Tongue (tissue), 2 donors: ENCODE results near the gene ITSN2. TPM values are rescaled to one million over a fixed set of nuclear protein-coding genes. Genes with fewer than 3 reads are reported as not detected.
A peak's percentile ranks its signal among the peaks of the same experiment; 100 is the strongest.
"Not testable (repeated sequence)": the region's sequence is repeated elsewhere in the genome, so short reads cannot be mapped to it uniquely, and the experiment has no call there.

Experiments
- DNase-seq: peaks from one replicate; pipeline ENCODE4 v3.0.0-alpha.2; 2015
- total RNA-seq: library from RNA; depleted of rRNA; stranded (reverse); fragments of >200 nt; gene quantifications from one replicate; pipeline ENCODE4 v1.2.3, GENCODE V29; 2014

The ITSN2 gene
- total RNA-seq, 1 donor from 2014 or later: 44.4 TPM

DNA sequence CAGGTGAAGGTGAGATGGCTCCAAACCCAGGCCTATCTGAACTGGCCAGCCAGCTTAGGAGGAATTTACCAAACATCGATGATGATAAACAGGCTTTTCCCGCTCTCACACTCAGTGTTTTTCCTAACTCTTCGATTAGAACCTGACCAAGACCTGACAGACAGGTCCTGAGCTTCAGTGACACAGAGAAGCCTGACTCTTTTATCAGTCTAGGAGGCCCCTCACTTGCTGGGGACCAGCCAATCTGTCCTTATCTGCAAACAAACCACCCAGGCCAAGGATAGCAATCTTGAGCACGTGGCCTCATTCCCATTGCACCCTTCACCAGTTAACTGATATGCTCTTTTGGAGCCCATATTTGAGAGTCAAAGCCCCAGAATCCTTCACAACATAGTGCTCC is 1.9 kb upstream of the ITSN2 start:
- no peak for DNase-seq

DNA sequence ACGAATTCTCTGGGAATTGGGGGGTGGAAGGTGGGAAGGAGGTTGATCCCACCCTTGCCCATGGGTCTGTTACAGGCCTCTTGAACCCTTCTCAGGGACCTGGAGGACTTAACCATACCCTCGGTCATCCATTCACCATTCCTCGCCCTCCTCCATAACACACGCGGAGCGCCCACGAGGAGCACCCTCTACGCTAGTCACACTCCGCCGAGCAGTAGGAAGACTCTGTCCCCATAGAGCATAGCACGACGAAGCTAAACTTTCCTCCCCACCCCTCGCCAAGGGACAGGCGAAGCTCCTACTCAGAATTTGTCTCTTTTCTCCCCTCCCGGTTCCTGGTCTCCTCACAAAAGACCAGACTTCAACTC is 611 bp upstream of the ITSN2 start:
- no peak for DNase-seq

DNA sequence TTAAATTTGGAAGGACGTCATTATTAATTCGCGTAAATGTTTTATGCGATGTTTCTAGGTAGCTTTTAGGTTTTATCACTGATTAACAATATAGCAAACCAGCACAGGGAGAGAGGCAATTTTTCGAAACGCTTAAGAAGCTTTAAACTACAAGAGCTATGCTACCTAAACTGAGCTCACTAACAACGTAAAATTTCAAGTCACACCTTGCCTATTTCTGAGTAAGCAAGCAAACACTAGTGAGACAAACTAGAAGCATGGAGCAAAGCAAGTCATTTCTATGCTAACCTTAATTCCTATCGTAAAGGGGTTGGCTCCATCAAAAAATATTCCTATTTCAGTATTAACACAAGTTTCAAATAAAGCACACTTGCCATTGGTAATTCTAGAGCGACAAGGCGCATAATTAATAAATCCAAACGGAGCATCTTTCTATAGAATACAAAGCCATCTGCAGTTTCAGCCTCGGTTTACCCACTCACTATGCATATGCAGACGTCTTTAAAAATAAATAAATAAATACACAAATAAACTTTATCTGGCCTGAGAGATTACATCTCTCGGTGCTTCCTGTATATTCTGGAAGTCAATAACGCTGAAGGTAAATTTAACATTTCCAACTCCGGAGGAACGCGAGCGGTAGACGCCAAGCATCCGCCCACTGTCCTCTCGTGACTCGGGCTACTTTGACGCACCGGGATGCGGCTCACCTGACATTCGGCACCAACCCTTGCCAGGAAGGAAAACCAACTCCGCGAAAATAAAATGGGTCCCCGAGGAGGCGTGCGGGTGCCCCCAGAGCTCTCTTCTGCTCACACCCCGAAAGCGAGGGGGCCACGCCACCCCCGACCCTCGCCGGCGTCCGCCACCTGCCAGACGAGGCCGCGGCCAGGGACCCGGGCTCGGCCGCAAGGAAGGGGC is 947 bp downstream of the ITSN2 start:
- DNase-seq: peak; percentile 54

GRCh38 chr2:24357767-24358166 is 2.6 kb downstream of the ITSN2 start:
- DNase-seq: not testable (repeated sequence)

DNA sequence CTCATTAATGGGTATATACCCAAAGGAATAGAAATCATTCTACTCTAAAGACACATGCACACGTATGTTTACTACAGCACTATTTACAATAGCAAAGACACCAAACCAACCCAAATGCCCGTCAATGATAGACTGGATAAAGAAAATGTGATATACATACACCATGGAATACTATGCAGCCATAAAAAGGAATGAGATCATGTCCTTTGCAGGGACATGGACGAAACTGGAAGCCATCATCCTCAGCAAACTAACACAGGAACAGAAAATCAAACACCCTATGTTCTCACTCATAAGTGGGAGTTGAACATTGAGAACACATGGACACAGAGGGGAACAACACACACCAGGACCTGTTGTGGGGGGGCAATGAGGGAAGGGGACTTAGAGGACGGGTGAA is 3.2 kb downstream of the ITSN2 start:
- not testable (repeated sequence) for DNase-seq

DNA sequence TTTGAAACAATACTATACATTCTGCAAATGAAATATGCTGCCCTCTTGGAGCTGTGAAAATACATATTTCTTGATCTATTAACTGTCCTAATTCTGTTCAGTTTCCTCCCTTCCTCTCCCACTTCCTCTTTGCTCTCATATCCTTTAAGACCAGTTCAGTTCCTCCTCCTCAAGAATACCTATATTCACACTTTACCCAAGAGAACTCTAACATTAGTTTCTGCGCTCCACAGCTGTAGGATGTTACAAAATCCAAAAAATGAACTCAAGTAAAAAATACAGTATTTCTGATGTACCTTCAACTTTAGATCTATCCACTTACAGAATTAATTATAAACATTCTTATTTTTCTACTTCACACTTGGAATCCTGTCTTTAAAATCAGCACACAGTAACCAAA is 5.4 kb downstream of the ITSN2 start:
- DNase-seq: no peak

DNA sequence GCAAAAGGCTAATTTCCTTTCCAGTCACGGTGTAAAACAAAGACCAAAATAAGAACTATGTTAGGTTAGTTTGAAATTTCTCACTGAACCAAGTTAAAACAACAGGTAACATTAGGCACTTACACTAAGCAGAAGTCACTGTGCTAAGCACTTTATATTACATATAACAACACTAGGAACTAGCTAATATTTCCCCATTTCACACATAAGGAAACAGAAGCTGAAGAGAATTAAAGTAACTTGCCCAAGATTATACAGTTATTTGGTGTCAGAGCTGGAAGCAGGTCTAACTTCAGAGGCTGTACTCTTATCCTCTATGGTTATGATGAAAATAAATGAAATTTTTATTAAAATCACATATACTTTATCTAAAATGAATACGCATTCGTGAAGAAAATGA is 5.9 kb downstream of the ITSN2 start:
- no peak for DNase-seq

DNA sequence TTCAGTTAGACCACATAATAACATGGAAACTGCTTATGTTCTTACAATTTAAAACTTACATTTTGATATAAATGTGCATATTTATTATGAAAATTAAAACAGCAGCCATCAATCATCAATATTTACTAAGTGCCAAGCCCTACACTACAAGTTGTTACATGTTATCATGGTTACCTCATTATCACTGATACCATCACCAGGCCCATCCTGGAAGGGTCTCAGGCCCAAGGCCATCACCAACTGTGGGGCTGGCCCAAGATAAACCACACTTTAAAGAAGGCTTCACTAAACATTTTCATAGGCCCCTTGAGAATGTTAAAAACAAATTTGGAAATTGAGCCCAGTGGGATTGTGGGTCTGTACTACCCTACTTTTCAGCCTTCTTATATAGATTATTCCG is 6.4 kb downstream of the ITSN2 start:
- no peak for DNase-seq

DNA sequence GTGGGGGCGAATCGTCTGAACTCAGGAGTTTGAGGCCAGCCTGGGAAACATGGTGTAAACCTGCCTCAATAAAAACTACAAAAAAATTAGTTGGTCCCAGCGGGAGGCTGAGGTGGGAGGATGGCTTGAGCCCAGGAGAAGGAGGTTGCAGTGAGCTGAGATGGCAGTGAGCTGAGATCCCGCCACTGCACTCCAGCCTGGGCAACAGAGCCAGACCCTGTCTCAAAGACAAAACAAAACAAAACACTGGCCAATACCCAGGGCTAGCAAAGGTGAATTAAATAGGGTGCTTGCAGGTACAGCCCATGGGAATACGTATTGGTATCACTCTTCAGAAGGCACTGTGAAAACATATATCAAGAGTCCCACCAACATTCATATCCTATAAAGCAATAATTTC is 7.0 kb downstream of the ITSN2 start:
- DNase-seq: no peak

- no peak for DNase-seq
Measured at GRCh38 chr2:24352664-24353063, 7.7 kb downstream of the ITSN2 start.

DNA sequence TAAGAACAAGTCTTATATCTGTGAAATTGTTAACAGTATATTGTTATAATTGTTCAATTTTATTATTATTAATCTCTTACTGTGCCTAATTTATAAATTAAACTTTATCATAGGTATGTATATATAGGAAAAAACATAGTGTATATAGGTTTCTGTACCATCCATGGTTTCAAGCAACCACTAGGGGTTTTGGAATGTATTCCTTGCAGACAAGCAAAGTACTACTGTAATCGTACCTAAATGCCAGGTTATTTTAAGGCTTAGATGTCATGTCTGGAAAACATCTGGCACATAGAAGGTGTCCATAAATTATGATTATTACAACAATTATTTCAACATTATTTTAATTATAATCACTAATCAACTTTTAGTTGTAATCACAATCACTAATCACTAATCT is 8.4 kb downstream of the ITSN2 start:
- no peak for DNase-seq

GRCh38 chr2:24351627-24351938 is 8.8 kb downstream of the ITSN2 start:
- DNase-seq: no peak

- DNase-seq: no peak
Measured at GRCh38 chr2:24350826-24351626, 9.3 kb downstream of the ITSN2 start.

- no peak for DNase-seq
Measured at GRCh38 chr2:24349097-24349496, 11.2 kb downstream of the ITSN2 start.

DNA sequence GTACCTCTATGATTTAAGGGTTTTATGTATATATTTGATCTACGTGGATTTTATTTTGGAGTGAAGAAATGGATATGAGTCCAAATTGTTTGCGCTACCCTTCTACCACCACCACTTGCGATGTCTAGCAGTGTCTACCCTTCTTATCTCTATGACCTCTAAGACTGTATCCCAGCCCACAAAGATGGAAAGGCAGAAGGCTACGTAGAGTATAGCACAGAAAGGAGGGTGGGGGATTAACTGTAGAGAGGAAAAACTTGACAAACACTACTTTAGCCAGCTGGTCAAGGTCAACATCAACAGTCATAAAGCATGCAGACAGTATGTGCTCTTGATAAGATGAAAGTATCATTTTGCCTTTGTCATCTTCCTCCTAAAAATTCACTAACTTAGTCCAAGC is 14.4 kb downstream of the ITSN2 start:
- DNase-seq: no peak

GRCh38 chr2:24343225-24343882 is 17.0 kb downstream of the ITSN2 start:
- DNase-seq: no peak

GRCh38 chr2:24342110-24342910 is 18.0 kb downstream of the ITSN2 start:
- no peak for DNase-seq

DNA sequence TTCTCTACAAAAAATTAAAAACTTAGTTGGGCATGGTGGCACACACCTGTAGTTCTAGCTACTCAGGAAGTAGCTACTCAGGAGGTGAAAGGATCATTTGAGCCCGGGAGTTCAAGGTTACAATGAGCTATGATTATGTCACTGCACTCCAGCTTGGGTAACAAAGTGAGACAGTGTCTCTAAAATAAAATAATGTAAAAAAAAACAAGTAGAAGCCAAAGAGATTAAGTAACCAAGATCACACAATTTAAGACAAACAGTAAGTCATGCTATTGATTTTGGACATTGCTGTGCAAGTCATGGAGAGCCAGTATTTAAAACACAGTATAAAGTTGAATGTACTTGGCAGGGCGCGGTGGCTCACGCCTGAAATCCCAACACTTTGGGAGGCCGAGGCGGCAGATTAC is 20.5 kb downstream of the ITSN2 start:
- no peak for DNase-seq

GRCh38 chr2:24339098-24339497 is 21.2 kb downstream of the ITSN2 start:
- not testable (repeated sequence) for DNase-seq

- DNase-seq: no peak
Measured at GRCh38 chr2:24337890-24338289, 22.4 kb downstream of the ITSN2 start.

DNA sequence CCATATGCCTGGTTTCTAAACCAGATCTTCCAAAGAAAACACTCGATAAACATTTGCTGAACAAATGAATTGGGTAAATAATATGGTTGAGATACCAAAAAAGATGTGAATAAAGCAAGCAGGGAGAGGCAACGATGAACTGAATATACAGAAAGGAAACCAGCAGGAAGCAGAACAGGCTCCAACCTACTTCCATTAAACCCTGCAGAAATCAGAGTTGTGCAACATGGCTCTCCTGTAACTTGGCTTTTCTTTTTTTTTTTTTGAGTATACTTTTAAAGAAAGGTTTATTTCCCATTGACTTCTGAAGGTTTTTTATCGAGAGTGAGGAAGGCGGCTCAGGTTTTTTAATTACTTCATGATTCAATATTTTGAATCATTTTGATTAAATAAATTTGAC is 23.5 kb downstream of the ITSN2 start:
- DNase-seq: no peak

DNA sequence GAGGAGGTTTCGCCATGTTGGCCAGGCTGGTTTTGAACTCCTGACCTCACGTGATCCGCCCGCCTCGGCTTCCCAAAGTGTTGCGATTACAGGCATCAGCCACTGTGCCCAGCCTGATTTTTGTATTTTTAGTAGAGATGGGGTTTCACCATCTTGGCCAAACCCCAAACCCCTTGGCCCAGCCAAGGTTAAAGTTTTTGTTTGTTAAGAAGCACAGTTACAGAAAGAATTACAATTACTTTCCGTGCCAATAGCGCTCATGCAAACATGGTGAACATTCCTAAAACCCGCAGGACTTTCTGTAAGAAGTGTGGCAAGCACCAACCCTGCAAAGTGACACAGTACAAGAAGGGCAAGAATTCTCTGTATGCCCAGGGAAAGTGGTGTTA is 26.1 kb downstream of the ITSN2 start:
- DNase-seq: no peak
